Activated CD4-positive, alpha-beta T cell treated with anti-CD3 and anti-CD28 coated beads, Interleukin-2, amount 50 U/mL, for 48 hours (primary cell): ENCODE results near the gene GNA14.
"Not testable (repeated sequence)": the region's sequence is repeated elsewhere in the genome, so short reads cannot be mapped to it uniquely, and the experiment has no call there.

Experiments used
- DNase-seq, 2 experiments: peaks; one replicate each; pipeline ENCODE4 v3.0.0-alpha.2; 2020

The GNA14 gene

DNA sequence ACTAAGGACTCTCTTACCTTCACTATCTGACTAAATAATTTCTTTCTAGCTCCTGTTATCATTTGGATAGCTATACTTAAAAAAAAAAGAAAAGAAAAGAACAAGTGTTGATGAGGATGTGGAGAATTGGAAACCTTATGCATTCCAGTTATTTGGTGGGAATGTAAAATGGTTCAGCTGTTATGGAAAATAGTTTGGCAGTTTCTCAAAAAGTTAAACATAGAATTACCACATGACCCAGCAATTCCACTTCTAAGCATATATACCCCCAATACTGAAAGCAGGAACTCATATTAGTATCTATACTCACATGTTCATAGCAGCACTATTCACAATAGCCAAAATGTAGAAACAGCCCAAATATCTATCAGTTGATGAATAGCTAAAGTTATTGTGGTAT is 61.1 kb downstream of the GNA14 start:
- DNase-seq: no peak

DNA sequence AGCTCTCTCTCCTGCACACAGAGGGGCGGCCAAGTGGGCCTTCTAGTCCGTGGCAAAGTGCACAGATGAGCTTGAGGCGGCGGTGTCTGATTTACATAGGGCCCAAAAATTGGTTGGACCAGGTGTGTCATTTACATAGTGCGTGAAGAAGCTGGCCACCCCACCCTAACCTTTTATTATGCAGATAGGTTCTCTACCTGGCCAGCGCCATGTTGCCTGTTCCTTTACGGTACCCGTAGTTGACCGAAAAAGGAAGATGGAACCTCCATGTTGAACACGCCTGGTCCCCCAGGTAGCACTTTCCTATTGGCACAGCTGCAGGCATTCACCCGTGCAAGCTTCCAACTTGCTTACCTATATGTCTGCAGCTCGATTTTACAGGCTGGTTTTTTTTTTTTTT is 61.5 kb downstream of the GNA14 start:
- no peak for DNase-seq

DNA sequence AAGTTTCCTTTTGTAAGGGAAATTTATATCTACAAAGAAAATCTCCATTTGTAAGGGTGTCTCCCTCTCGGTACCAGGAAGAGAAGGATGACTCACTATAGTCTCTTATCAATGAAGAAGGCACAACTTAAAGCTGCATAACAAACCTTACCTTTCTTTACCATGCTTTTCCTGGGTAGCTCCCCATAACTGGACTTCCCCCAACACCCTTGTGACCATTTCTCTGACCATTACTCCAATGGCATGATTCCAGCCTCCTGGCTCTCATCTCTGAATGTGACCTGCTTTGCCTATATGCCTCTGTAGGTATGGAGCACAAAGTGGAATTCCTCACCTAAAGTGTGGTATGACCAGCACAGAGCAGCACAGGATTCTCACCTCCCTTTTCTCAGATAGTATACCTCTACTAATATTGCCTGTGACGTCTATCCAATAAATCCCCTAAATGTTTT is 62.8 kb downstream of the GNA14 start:
- no peak for DNase-seq

DNA sequence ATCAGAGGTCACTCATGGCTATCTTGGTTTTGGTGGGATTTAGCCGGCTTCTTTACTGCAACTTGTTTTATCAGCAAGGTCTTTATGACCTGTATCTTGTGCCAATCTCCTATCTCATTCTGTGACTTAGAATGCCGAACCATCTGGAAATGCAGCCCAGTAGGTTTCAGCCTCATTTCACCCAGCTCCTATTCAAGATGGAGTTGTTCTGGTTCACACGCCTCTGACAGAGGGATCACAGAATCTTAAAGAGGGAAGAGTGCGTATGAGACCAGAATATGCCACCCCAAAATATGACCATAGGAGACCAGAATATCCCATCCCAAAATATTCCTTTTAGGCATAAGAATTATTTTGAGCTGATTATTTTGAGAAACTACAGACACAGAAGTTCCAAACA is 63.2 kb downstream of the GNA14 start:
- DNase-seq: not testable (repeated sequence)

DNA sequence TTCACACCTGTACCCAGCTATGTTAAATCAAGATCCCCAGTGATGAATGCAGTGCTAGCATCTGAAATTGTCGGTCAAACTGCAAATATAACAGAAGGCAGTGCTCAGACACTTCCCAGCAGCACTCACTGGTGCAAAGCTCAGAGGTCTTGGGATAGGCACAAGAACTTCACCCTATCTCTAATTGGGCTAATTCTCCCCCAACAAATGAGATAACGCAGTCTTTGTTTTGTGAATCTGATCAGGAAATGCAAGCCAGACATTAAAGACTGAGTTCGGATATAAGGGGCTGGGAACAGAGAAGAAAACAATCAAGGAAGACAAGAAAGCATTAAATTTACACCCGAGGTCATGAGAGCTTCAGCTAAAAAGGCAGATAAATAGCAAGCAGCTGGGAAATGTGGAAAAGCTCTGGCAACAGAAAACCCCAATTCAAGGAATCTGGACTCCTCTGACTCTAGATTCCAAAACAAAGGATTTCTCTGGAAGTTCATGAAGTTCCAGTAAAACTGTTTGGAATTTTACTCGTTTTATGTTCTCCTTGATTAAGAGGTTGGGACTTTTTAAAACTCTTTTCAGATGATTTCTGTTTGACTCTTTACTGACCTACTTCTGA is 65.1 kb downstream of the GNA14 start:
- DNase-seq: no peak

DNA sequence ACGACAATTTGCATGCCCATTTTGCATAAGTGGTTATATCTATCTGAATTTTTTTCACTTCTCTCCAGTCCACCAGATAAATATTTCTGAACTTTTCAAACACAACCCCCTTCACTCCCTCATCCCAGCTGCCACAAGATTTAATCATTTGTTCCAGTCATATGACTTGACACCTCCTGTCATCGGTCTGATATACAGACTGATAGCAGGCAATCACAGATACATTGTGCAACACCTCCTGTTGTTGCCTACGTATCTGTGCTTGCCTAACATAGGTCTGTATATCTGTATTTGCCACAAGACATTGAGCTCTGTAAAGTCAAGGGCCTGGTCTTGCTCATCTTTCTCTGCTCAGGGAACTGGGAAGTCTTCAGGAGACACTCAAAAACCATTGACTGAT is 65.6 kb downstream of the GNA14 start:
- DNase-seq: no peak

DNA sequence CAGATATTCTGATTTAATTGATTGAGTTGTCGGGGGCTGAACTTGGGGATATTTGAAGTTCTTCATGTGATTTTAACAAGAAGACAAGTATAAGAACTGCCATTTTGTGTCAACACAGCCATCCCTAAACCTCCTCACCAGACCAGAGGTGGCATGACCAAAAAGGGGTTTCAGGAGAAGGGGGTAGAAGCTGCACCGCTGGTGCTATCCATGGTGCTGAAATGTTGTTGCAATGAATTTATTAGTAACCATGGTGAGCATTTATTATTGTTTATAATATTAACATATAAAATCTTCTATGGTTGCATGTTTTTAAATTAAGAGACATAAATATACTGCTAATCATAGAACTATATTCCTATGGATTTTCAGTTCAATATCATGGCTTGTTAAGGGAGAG is 72.3 kb downstream of the GNA14 start:
- peak in 1 of 2 experiments; percentile 5 for DNase-seq

DNA sequence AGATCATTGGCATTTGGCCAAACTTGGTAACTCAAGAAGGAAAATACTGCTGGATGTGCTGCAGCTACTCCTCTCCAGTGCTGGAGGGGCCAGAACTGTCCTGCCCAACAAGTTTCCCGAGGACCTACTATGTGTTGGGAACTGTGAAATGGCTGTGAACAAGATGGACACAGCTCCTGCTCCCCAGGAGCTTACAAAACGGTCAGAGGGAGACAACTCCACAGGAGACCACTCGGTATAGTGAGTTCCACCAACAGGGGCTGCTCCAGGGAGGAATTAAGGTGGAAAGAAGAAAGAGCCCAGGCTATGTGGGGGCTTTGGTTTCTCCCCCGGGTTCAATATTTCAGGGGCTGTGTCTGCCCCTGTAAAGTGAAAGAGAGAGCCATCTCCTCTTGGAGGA is 78.8 kb downstream of the GNA14 start:
- DNase-seq: no peak

DNA sequence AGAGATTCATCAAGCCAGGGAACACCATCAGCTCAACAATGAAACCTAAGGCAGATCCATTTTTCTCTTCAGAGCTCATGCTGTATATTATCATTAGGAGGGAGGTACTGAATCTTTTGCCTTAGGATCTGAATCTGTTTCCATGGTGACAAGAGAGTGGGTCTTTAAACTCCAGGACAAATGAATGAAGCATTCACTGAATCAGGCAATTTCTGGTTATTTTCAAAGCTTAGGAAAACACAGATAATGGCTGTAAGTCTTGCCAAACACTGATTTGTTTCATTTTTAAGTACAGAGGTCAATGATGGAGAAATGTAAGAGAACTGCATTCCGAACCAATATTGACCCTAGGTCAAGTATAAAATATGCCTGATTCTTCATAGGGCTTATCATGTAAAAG is 84.9 kb downstream of the GNA14 start:
- DNase-seq: no peak

DNA sequence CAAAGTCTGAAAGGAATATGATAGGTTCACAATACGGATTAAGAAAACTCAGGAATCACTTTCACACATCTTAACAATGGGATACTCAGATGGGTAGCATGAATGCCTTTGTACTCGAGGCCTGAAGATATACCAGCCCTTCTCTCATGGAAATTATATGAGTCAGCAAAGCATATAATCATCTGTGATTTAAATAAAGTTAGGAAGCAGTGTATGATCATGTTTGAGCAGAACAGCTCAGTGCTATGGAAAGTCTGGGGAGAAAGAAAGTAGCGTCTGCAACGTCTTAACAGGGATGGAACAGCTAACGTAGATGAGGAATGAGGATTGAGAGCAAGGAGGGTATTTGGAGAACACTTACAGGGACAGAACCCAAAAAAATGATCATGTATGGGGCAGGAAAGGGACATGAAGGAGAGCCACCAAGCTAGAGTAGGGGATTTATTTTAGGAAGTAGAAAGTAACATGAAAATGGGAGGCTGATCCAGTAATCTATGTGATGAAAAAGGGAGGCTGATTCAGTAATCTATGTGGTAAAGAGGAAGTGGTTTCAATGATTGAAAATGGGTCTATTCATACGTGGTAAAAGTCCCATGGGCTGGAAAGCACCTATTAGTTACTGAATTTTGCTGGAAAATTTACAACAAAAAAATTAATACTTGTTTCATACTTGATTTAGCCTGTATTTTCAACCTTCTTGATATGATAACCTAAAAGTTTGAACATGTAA is 85.9 kb downstream of the GNA14 start:
- no peak for DNase-seq

DNA sequence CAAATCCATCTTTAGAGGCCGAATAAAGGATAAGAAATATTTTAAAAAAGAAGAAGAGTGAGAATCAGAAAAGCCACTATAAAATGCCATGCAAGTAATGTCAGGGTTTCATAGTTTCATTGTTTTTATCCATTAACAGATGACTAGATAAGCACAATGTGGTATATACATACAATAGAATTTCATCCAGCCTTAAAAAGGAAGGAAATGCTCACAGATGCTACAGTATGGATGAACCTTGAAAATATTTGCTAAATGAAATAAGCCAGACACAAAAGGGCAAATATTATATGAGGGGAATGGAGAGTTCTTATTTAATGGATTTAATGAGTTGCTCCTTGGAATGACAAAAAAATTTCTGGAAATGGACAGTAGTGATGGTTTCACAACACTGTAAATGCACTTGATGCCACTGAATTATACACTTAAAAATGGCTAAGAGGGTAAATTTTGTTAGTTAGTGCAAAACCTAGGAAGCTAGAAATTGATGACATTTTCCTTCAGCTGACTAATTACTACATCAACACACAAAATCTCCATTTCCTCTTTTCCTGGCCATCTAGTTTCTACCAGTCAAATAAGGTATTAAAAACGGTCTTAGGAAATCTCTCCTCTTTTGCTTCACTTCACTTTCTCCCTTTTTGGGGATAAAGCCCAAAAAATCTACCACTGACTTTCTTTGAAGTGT is 86.6 kb downstream of the GNA14 start:
- DNase-seq: no peak

DNA sequence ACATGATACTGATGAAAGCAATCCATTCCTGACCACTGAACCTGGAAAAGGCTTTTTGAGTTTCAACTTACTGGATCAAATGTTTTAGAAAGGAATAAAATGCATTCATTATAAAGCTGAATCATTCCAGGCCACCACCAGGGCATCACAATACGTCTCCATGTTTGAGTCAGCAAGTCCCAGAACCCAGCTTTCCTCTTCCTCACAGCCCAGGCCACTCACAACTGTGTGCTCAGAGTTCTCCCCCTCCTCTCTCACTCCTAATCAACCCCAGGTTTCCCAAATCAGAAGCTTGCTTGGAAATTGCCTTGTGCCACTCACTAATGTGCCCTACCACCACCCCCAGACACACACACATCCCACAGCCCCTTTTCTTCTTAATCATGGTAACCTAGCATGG is 91.7 kb downstream of the GNA14 start:
- DNase-seq: no peak

DNA sequence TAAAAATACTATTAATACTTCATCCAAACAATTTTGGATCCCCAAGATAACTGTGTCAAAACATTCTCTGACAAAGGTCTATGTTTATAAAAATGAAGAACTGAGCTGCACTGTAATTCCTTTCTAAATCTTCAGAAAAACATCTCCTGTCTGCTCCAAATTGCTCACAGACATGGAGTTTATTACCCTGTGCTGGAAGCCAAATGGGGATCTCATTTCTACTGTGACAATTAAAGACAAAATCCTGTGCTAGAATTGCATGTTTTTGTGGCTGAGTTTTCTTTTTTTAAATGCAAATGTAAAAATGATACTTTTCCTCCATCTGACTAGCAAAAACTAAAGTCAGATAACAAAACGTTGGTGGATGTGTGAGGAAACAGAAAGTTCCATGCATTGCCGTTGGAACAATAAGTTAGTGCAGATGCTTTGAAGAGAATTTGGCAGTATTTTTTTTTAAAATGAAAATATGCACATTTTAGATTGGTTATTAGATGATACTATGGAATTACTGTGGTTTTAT is 93.5 kb downstream of the GNA14 start:
- DNase-seq: no peak

DNA sequence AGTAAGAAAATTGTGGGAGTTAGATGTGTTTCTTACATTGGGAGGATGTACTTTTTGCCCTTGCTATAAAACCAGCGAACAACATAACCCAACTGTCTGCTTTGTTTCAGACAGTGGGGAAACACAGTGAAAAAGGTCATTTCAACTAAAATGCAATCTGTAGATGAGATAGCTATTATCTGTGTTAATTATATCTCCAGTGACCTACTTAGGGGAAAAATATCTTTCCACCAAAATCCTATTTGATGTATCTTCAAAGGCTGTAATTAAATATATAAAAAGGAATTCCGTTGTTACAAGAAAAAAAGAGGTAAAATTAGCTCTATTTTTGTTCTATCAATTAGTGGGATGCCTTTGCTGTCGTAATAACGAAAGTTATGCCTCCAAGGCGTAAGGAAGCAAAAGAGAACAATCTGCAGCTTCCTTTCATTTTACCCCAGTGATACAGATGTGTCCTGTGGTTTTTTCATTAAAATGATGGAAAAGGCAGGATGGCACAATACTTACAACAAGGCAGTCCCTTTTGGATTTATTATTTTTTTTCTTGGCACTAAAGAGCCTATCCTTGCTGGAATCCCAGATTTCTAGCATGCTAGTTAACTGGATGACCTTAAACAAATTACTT is 100.9 kb downstream of the GNA14 start:
- no peak for DNase-seq

DNA sequence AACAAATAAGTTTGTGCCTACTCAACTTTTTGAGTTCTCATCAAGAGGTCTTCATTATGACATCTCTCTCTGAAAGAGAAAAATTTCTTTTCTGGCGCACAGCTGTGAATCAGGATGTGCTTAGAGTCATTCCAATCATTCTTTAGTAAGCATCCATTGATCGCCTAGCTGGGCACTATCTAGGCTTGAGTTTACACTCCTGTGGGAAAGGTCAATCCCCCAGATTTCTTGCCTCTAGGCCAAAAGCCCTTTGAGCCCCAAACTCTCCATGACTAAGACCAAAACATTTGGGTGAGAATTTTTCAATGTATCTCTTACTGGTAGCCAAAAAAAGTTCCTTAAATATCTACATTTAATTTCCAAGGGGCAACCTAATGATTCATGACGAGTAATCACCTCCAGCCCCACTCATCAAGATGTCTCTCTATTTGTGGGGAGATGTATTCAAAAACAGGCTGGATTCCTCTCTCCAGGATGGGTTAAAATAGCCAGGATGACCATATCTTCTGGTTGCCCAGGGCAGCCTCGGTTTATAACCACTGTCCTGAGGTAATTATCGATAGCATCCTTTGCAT is 101.7 kb downstream of the GNA14 start:
- no peak for DNase-seq

DNA sequence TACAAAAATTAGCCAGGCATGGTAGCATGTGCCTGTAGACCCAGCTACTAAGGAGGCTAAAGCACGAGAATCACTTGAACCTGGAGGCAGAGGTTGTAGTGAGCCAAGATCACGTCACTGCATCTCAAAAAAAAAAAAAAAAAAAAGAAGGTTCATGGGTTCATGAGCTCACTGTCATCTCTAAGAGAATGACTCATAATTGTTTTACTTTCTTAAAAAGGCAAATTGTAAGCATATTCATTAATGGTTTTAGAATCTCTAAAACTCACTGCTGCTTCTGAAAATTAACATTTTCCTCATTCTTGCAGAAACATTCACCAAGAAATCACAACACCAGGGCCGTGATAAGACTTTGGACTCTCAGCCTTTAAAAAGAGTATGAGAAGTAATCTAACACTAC is 103.6 kb downstream of the GNA14 start:
- DNase-seq: no peak

DNA sequence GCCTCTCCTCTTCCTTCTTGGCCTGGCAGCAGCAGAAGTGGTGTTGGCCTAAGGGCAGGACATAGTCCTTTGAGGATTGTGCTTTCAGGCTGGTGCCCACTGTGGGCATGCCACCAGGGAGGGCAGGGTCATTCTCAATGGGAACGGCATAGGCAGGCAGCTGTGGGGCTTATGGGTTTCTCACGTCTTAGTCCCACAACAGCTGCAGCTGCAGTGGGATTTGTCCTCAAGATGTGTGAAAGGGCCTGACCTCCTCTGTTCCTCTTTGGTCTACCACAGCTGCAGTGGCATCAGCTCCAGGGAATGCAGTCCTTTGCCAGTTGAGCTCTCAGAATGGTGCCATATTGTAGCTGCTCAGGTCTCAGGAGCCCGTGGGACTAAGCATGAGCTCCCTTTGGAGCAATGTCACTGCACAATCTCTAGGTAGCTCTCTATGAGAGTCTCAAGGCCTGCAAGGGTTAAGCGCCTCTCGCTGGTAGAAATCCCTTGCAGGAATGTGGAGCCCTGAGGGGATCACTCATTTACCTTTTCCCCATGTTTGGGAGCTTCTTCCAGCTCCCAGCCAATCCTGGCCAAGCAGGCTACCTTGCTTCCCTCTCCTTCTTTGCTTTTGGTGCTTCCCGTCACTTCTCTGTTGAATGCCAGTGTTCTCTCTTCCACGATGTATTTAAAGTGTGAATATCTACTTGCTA is 104.8 kb downstream of the GNA14 start:
- DNase-seq: no peak

DNA sequence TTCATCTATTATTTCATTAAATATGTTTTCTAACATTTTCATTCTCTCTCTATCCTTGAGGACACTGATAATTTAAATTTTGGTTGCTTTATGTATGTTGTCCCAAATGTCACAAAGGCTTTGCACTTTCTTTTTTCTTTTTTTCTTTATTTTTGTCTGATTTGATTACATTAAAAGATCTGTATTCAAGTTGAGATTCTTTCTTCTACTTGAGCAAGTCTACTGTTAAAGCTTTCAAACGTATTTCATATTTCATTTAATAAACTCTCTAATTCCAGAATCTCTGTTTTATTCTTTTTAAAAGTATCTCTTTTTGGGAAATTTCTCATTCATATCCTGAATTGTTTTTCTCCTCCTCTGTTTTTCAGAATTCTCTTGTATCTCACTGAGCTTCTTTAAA is 106.5 kb downstream of the GNA14 start:
- DNase-seq: no peak

DNA sequence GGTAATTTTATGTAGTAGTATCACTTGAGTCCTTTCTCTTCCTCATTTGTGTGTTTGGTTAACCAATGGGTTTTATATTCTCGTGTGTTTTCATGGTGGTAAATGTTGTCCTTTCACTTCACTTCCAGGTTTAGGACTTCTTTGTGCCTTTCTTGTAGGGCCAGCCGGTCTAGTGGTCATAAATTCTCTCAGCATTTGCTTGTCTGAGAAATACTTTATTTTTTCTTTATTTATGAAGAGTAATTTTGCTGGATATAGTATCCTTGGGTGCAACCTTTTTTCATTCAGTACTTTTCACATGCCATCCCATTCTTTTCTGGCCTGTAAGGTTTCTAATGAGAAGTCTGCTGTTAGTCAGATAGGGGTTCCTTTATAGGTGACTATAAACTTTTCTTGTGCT is 107.1 kb downstream of the GNA14 start:
- DNase-seq: no peak

DNA sequence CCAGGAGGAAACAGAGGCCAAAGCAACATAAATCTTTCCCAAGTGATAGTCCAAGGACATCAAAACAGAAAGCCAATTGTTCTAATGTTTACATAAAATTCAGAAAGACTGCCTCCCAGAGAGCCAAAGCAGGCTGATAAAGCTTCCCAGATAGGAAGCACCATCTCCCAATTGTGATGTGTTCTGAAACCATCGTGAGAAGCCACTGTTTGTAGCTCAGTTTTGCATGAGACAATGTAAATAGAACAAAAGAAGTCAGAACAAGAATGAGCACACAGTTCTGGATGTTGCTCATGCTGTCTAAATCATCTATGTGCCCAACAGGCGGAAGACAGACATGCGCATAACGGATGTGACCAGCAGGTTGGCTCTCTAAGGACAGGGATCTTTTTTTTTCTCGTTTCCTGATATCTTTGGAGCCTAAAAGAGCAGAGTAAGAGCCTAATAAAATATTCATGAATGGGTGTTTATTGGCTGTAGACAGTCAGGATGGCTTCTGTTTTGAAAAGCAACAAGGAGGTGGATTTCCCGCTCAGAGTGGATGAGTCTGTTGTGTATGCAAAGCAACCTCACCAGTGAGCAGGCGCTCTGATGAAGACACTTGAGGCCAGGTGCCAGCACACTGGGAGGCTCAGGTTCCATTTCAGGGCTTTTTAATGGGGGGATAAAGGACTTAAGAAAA is 113.6 kb downstream of the GNA14 start:
- DNase-seq: no peak

DNA sequence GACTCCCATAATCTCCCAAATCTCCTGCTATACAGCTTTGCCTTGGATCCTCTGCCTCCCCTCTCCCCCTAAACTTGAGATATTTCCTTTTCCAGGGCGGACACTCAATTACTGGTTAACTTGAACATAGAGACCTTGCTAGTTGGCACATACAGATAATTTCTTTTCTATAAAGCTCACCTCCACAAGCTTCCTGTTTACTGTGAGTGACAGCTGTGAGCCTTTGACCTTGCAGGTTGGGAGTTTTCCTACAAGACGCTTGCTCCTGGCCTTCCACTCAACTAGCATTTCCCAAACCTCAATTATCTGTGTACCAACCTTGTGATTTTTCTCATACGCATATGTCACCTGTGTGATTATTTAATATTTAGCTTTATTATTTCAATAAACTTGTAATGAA is 114.5 kb downstream of the GNA14 start:
- no peak for DNase-seq

DNA sequence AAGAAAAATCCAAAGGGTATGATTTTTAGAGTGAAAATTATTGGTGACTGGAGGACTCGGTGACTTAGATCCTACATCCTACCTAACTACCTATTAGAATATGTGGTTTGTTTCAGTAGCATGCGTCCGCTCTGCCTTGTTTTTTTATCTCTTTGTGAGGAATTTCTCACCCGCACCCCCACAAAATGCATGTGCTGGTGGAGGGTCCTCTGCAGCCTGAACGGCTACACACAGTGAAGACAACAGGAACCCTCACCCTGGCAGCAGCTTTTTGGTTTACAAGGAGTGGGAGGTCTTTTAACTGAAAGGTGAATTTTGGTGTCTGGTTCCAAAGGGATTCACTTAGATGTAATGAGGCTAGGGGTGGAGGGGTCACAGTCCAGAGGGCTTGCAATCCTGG is 115.5 kb downstream of the GNA14 start:
- no peak for DNase-seq
